Caco-2 (cell line): ENCODE measurements around the gene GRID2IP. TPM values are rescaled to one million over a fixed set of nuclear protein-coding genes. Genes with fewer than 3 reads are reported as not detected.

Experiments
- BruUV-seq: library from RNA; stranded (reverse); fragments of 400-500 nt; replicated peaks from 2 replicates; lab custom pipeline; 2021; lab: Mats Ljungman, UMichigan
- CTCF ChIA-PET: fragments of 300-600 bp; sonication (Branson Sonifier 250); formaldehyde crosslinking; loops from one replicate; lab custom pipeline; 2022; ENCODE audit warnings: antibody characterized with exemption; lab: Charles Lee
- POLR2A ChIA-PET: fragments of 300-600 bp; sonication (Branson Sonifier 250); formaldehyde crosslinking; loops from one replicate; lab custom pipeline; 2022; ENCODE audit warnings: antibody characterized with exemption; lab: Charles Lee
- DNase-seq, 2 experiments: peaks; one replicate each; pipeline versions ENCODE4 v3.0.0 to v3.0.0-alpha.2; 2020 to 2022
- H3K27me3 ChIP-seq: replicated peaks from 2 replicates; pipeline ENCODE4 v1.6.0; 2011; ENCODE audit warnings: low read length; ENCODE audit not compliant: control insufficient read depth, insufficient read depth
- H3K36me3 ChIP-seq: 2 replicates; pipeline ENCODE4 v1.5.1; 2011; ENCODE audit warnings: low read length; ENCODE audit not compliant: control insufficient read depth, insufficient read depth
- H3K4me1 ChIP-seq: fragments of 250-450 bp; sonication (Bioruptor Pico); 2 replicates; pipeline ENCODE4 v1.5.1; 2020; ENCODE audit warnings: mild to moderate bottlenecking
- H3K4me3 ChIP-seq: 2 replicates; pipeline ENCODE4 v1.5.1; 2011; ENCODE audit warnings: low read depth, mild to moderate bottlenecking, control low read depth, low read length
- H3K9me3 ChIP-seq: fragments of 250-450 bp; sonication (Bioruptor Pico); 2 replicates; pipeline ENCODE4 v1.5.1; 2020; ENCODE audit warnings: mild to moderate bottlenecking, moderate library complexity
- H3K27ac Mint-ChIP-seq: one replicate; pipeline ENCODE4 v1.8.0; 2022; ENCODE audit warnings: mixed read lengths; ENCODE audit not compliant: unreplicated experiment
- H3K27me3 Mint-ChIP-seq: one replicate; pipeline ENCODE4 v1.8.0; 2022; ENCODE audit warnings: mixed read lengths; ENCODE audit not compliant: insufficient read depth, unreplicated experiment
- H3K36me3 Mint-ChIP-seq: one replicate; pipeline ENCODE4 v1.8.0; 2022; ENCODE audit warnings: mild to moderate bottlenecking, mixed read lengths; ENCODE audit not compliant: insufficient read depth, unreplicated experiment
- H3K4me1 Mint-ChIP-seq: one replicate; pipeline ENCODE4 v1.8.0; 2022; ENCODE audit warnings: low read depth, mixed read lengths; ENCODE audit not compliant: unreplicated experiment
- H3K4me3 Mint-ChIP-seq: one replicate; pipeline ENCODE4 v1.8.0; 2022; ENCODE audit warnings: mild to moderate bottlenecking, moderate library complexity, mixed read lengths; ENCODE audit not compliant: unreplicated experiment
- H3K9me3 Mint-ChIP-seq: one replicate; pipeline ENCODE4 v1.8.0; 2022; ENCODE audit warnings: mixed read lengths; ENCODE audit not compliant: unreplicated experiment
- intact Hi-C: fragments of 100-400 bp; cut with micrococcal nuclease; formaldehyde crosslinking; loops from one replicate; pipeline ENCODE4 v1.10.0; 2022; ENCODE audit not compliant: unreplicated experiment
- total RNA-seq: library from RNA; stranded (reverse); gene quantifications from 2 replicates; pipeline ENCODE4 v1.2.3, GENCODE V29; 2022
- TF ChIP-seq, protein P1 (sequence below), 2 experiments: fragments of 200-600 bp in 1 of 2; IDR thresholded peaks; 1 replicate in 1 of 2; 2 replicates in 1 of 2; pipeline versions ENCODE4 v1.5.1 to v1.8.0; 2011 to 2022; ENCODE audit warnings: antibody characterized with exemption in 1 of 2, control low read depth in 1 of 2, inconsistent platforms in 1 of 2, low read depth in 1 of 2, low read length in 1 of 2, mild to moderate bottlenecking in 1 of 2, moderate library complexity in 1 of 2; ENCODE audit not compliant: insufficient read depth in 1 of 2, severe bottlenecking in 1 of 2, unreplicated experiment in 1 of 2

The GRID2IP gene
- total RNA-seq, 1 experiment from 2014 or later = 0.95 TPM

DNA sequence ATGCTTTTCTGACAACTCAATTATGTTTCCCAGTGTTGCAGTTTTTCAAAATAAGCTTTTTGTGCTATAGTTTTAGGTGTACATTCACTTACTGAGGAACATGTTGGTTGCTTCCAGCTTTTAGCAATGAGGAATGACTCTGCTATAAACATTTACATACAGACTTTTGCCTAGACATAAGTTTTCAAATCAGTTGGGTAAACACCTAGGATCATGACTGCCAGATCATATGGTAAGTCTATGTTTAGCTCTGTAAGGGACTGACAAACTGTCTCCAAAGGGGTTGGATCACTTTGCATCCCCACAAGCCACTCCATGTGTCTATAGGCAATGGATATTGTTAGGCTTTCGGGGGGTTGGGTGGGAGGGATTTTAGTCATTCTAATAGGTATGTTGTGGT is 10.8 kb upstream of the GRID2IP start:
- DNase-seq = no peak
- ChIA-PET CTCF (no interaction called here), POLR2A (no interaction called here)
- no peak overlapping the region for H3K4me3 ChIP-seq
- intact Hi-C loops = no loop called here
- Mint-ChIP-seq H3K4me3 (no peak overlapping the region), H3K9me3 (no peaks in the 10 kb centered on the region), H3K27ac (no peak overlapping the region), H3K4me1 (no peaks in the 10 kb centered on the region), H3K36me3 (no peaks in the 10 kb centered on the region), H3K27me3 (peaks cover 3% of the 10 kb centered on the region)
- TF ChIP-seq, protein P1, sequence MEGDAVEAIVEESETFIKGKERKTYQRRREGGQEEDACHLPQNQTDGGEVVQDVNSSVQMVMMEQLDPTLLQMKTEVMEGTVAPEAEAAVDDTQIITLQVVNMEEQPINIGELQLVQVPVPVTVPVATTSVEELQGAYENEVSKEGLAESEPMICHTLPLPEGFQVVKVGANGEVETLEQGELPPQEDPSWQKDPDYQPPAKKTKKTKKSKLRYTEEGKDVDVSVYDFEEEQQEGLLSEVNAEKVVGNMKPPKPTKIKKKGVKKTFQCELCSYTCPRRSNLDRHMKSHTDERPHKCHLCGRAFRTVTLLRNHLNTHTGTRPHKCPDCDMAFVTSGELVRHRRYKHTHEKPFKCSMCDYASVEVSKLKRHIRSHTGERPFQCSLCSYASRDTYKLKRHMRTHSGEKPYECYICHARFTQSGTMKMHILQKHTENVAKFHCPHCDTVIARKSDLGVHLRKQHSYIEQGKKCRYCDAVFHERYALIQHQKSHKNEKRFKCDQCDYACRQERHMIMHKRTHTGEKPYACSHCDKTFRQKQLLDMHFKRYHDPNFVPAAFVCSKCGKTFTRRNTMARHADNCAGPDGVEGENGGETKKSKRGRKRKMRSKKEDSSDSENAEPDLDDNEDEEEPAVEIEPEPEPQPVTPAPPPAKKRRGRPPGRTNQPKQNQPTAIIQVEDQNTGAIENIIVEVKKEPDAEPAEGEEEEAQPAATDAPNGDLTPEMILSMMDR (IDR thresholded peaks at IDR 0.05; ENCODE audit: insufficient read depth in 1 of 2, low read depth in 1 of 2, low read length in 1 of 2, severe bottlenecking in 1 of 2, unreplicated experiment in 1 of 2) = no peak
- no peaks in the 10 kb centered on the region for H3K27me3 ChIP-seq
- BruUV-seq = no TSS peak
- no peaks in the 10 kb centered on the region for H3K4me1 ChIP-seq
- H3K36me3 ChIP-seq = no peaks in the 10 kb centered on the region
- H3K9me3 ChIP-seq = no peaks in the 10 kb centered on the region

DNA sequence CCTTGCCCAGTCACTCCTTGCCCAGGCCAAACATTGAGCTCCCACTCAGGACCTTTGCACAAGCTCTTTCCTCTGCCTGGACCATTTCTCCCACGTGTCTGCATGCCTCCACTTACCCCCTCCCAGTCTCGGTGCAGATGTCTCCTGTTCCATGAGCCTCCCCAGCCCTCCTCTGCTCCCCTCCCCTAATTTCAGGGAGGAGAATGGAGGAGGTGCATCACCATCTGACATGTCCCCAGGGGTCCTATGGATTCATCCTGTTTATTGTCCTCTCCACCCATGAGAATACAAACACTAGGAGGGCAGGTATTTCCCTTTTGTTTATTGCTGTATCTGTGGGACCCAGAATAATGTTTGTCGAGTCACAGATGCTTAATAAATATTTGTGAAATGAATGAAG is 8.6 kb upstream of the GRID2IP start:
- POLR2A ChIA-PET = no interaction called here
- Mint-ChIP-seq H3K9me3 (no peaks in the 10 kb centered on the region), H3K4me3 (no peak overlapping the region), H3K36me3 (no peaks in the 10 kb centered on the region), H3K27ac (no peak overlapping the region), H3K27me3 (peaks cover 3% of the 10 kb centered on the region), H3K4me1 (no peaks in the 10 kb centered on the region)
- no peak for DNase-seq
- CTCF ChIA-PET = interaction anchor here (1.4 kb wide), 1 partner anchor 15 kb away, joined by 8 read pairs; no protein-coding TSS in a partner anchor
- Histone ChIP-seq H3K9me3 (no peaks in the 10 kb centered on the region), H3K4me3 (no peak overlapping the region), H3K27me3 (no peaks in the 10 kb centered on the region), H3K36me3 (no peaks in the 10 kb centered on the region), H3K4me1 (no peaks in the 10 kb centered on the region)
- BruUV-seq = no TSS peak
- intact Hi-C loops = loop anchor here (1.0 kb wide), 1 partner anchor 44 kb away; no protein-coding TSS in a partner anchor
- TF ChIP-seq, protein P1 (IDR thresholded peaks at IDR 0.05; ENCODE audit: insufficient read depth in 1 of 2, low read depth in 1 of 2, low read length in 1 of 2, severe bottlenecking in 1 of 2, unreplicated experiment in 1 of 2) = no peak

DNA sequence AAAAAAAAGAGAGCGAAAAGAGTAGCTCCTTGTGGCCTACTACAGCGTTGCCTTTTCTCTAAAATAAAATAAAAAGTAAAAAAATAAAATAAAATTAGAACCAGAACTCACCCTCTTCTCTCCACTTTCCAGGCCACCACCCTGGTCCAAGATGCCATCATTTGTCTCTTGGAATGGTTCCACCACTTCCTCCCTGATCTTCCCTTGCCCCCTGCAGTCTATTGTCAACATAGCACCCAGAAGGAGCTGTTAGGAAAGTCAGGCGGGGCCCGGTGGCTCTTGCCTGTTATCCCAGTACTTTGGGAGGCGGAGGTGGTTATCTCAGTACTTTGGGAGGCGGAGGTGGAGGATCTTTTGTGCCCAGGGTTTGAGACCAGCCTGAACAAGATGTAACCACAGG is 7.6 kb upstream of the GRID2IP start:
- Mint-ChIP-seq H3K9me3 (no peaks in the 10 kb centered on the region), H3K27ac (no peak overlapping the region), H3K4me3 (no peak overlapping the region), H3K36me3 (no peaks in the 10 kb centered on the region), H3K27me3 (no peaks in the 10 kb centered on the region), H3K4me1 (no peaks in the 10 kb centered on the region)
- no peaks in the 10 kb centered on the region for H3K27me3 ChIP-seq
- no peak overlapping the region for H3K4me3 ChIP-seq
- ChIA-PET POLR2A (interaction anchor here (0.6 kb wide), 2 partner anchors 10 to 20 kb away, joined by 3 read pairs; no protein-coding TSS in a partner anchor), CTCF (interaction anchor here (0.6 to 1.7 kb wide), 11 partner anchors 12 to 1609 kb away, joined by 3 to 18 read pairs (median 5); partner anchors contain the start of gene INTS15)
- H3K4me1 ChIP-seq = no peaks in the 10 kb centered on the region
- H3K9me3 ChIP-seq = no peaks in the 10 kb centered on the region
- BruUV-seq = no TSS peak
- TF ChIP-seq, protein P1 (IDR thresholded peaks at IDR 0.05; ENCODE audit: insufficient read depth in 1 of 2, low read depth in 1 of 2, low read length in 1 of 2, severe bottlenecking in 1 of 2, unreplicated experiment in 1 of 2) = peak; percentile 62 to 72
- DNase-seq = peak; percentile 73 to 75
- intact Hi-C loops = loop anchor here (1.0 kb wide), 1 partner anchor 43 kb away; no protein-coding TSS in a partner anchor
- H3K36me3 ChIP-seq = no peaks in the 10 kb centered on the region
